ENCODE measurements around the gene UGT2B15. TPM values are rescaled to one million over a fixed set of nuclear protein-coding genes. Genes with fewer than 3 reads are reported as not detected.
"Not testable (repeated sequence)": the region's sequence is repeated elsewhere in the genome, so short reads cannot be mapped to it uniquely, and the experiment has no call there.

The UGT2B15 gene
- total RNA-seq, 2 donors from 2014 or later, result not detected

GRCh38 chr4:68658672-68659071 lies 11.8 kb downstream of the UGT2B15 start:
- no peak for DNase-seq (ENCODE audit: low spot score)

GRCh38 chr4:68657022-68657594 lies 13.3 kb downstream of the UGT2B15 start:
- intact Hi-C loops (cut with DNase I); DNase-seq (ENCODE audit: low spot score): not testable (repeated sequence)

More at GRCh38 chr4:68658672-68659071, 11.8 kb downstream of the UGT2B15 start:
- intact Hi-C loops (cut with DNase I), result no loop called here

- DNase-seq (ENCODE audit: low spot score); intact Hi-C loops (cut with DNase I): not testable (repeated sequence)
Observed at GRCh38 chr4:68656445-68656973, 13.9 kb downstream of the UGT2B15 start.

GRCh38 chr4:68655764-68656444 lies 14.5 kb downstream of the UGT2B15 start:
- intact Hi-C loops (cut with DNase I), result no loop called here
- no peak for DNase-seq (ENCODE audit: low spot score)

- DNase-seq (ENCODE audit: low spot score), result no peak
- intact Hi-C loops (cut with DNase I), result no loop called here
Observed at GRCh38 chr4:68654946-68655721, 15.3 kb downstream of the UGT2B15 start.

- DNase-seq (ENCODE audit: low spot score), result no peak
Observed at GRCh38 chr4:68651932-68652331, 18.5 kb downstream of the UGT2B15 start.

GRCh38 chr4:68630371-68630770 lies 40.1 kb downstream of the UGT2B15 start:
- DNase-seq (ENCODE audit: low spot score), result no peak
- intact Hi-C loops (cut with DNase I), result no loop called here

More at GRCh38 chr4:68651932-68652331, 18.5 kb downstream of the UGT2B15 start:
- intact Hi-C loops (cut with DNase I), result no loop called here

GRCh38 chr4:68622731-68623130 lies 47.7 kb downstream of the UGT2B15 start:
- intact Hi-C loops (cut with DNase I); DNase-seq (ENCODE audit: low spot score): not testable (repeated sequence)

- intact Hi-C loops (cut with DNase I), result no loop called here
Observed at GRCh38 chr4:68617003-68617698, 53.3 kb downstream of the UGT2B15 start.

GRCh38 chr4:68615699-68616422 lies 54.6 kb downstream of the UGT2B15 start:
- intact Hi-C loops (cut with DNase I), result no loop called here
- DNase-seq (ENCODE audit: low spot score), result no peak

More at GRCh38 chr4:68617003-68617698, 53.3 kb downstream of the UGT2B15 start:
- no peak for DNase-seq (ENCODE audit: low spot score)

GRCh38 chr4:68613752-68614151 lies 56.7 kb downstream of the UGT2B15 start:
- intact Hi-C loops (cut with DNase I), result no loop called here
- DNase-seq (ENCODE audit: low spot score), result no peak

GRCh38 chr4:68606240-68606639 lies 64.2 kb downstream of the UGT2B15 start:
- no peak for DNase-seq (ENCODE audit: low spot score)
- intact Hi-C loops (cut with DNase I), result no loop called here

- DNase-seq (ENCODE audit: low spot score), result no peak
- intact Hi-C loops (cut with DNase I), result no loop called here
Observed at GRCh38 chr4:68599150-68599549, 71.3 kb downstream of the UGT2B15 start.

GRCh38 chr4:68597482-68597881 lies 73.0 kb downstream of the UGT2B15 start:
- no peak for DNase-seq (ENCODE audit: low spot score)
- intact Hi-C loops (cut with DNase I), result no loop called here

Other genes with a start within 250 kb of the UGT2B15 start
- not detected for gene TMPRSS11E, start 223.2 kb downstream of the UGT2B15 start, total RNA-seq
- not detected for gene UGT2B17, start 94.3 kb downstream of the UGT2B15 start, total RNA-seq
- not detected for gene UGT2B10, start 145.3 kb upstream of the UGT2B15 start, total RNA-seq

Data from posterior vena cava (tissue), 2 donors.